ENCODE data around the gene C5.
"Not testable (repeated sequence)": the region's sequence is repeated elsewhere in the genome, so short reads cannot be mapped to it uniquely, and the experiment has no call there.

The C5 gene

GRCh38 chr9:121038804-121039203 lies 11.3 kb downstream of the C5 start:
- Histone ChIP-seq H4K20me1 (ENCODE audit: low read depth, low read length) (no peaks in the 10 kb centered on the region), H2AFZ (ENCODE audit: low read depth, low read length, severe bottlenecking) (no peak overlapping the region)

DNA sequence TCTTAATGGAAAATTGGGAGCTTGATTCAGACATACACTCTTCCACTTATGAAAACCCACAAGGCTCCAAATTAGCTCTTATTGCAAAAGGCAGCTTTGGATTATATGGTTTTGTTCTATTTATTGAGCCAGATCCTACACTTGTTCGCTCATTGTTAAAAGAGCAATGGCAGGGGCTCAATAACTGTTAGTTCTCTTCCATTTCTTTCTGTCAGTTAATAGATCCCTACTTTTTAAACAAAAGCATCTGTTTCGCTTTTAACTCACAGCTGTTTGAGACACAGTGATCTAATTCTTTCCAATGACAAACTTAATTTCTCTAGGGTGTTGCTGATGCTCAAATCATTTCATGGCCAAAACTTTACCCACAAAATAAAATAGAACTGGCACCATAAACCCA lies 11.7 kb downstream of the C5 start:
- no peaks in the 10 kb centered on the region for H3K79me2 ChIP-seq (ENCODE audit: insufficient read depth, low read length)
- no peak overlapping the region for H3K4me3 ChIP-seq (ENCODE audit: insufficient read depth, low read length, poor library complexity, severe bottlenecking)
- H3K9me3 ChIP-seq (ENCODE audit: insufficient read depth, low read length): no peaks in the 10 kb centered on the region
- H3K36me3 ChIP-seq (ENCODE audit: low read length): no peaks in the 10 kb centered on the region
- H3K27me3 ChIP-seq (ENCODE audit: low read length): no peaks in the 10 kb centered on the region
- TF ChIP-seq CTCF (IDR thresholded peaks at IDR 0.05; ENCODE audit: insufficient read depth, low read length, poor library complexity, severe bottlenecking): no peak
- no peak for TF ChIP-seq EZH2phosphoT487 (conservative IDR thresholded peaks at IDR 0.05; ENCODE audit: low read length)
- H3K9me2 ChIP-seq (replicated peaks; ENCODE audit: insufficient read depth, low read length): no peaks in the 10 kb centered on the region
- H2AFZ ChIP-seq (ENCODE audit: low read depth, low read length, severe bottlenecking): no peak overlapping the region
- H4K20me1 ChIP-seq (ENCODE audit: low read depth, low read length): no peaks in the 10 kb centered on the region
- no peaks in the 10 kb centered on the region for H3F3A ChIP-seq (ENCODE audit: insufficient read depth)
- H3K27ac ChIP-seq (ENCODE audit: low read depth, low read length): no peak overlapping the region
- no peak overlapping the region for H3K4me2 ChIP-seq (ENCODE audit: low read depth, low read length, poor library complexity, severe bottlenecking)
- no peak overlapping the region for H3K9ac ChIP-seq (ENCODE audit: low read length)

More at GRCh38 chr9:121038804-121039203, 11.3 kb downstream of the C5 start:
- Histone ChIP-seq H3K9me3 (ENCODE audit: insufficient read depth, low read length) (no peaks in the 10 kb centered on the region), H3K36me3 (ENCODE audit: low read length) (no peaks in the 10 kb centered on the region), H3K4me3 (ENCODE audit: insufficient read depth, low read length, poor library complexity, severe bottlenecking) (no peak overlapping the region), H3K9me2 (replicated peaks; ENCODE audit: insufficient read depth, low read length) (no peaks in the 10 kb centered on the region), H3K9ac (ENCODE audit: low read length) (no peak overlapping the region), H3K27ac (ENCODE audit: low read depth, low read length) (no peak overlapping the region), H3K27me3 (ENCODE audit: low read length) (no peaks in the 10 kb centered on the region), H3F3A (ENCODE audit: insufficient read depth) (no peaks in the 10 kb centered on the region), H3K79me2 (ENCODE audit: insufficient read depth, low read length) (no peaks in the 10 kb centered on the region), H3K4me2 (ENCODE audit: low read depth, low read length, poor library complexity, severe bottlenecking) (no peak overlapping the region)
- TF ChIP-seq EZH2phosphoT487 (conservative IDR thresholded peaks at IDR 0.05; ENCODE audit: low read length) (no peak), CTCF (IDR thresholded peaks at IDR 0.05; ENCODE audit: insufficient read depth, low read length, poor library complexity, severe bottlenecking) (no peak)

GRCh38 chr9:121035717-121036116 lies 14.4 kb downstream of the C5 start:
- not testable (repeated sequence) for H4K20me1 ChIP-seq (ENCODE audit: low read depth, low read length); H3K36me3 ChIP-seq (ENCODE audit: low read length); H3K9me2 ChIP-seq (replicated peaks; ENCODE audit: insufficient read depth, low read length); H3F3A ChIP-seq (ENCODE audit: insufficient read depth); H3K9ac ChIP-seq (ENCODE audit: low read length); H3K9me3 ChIP-seq (ENCODE audit: insufficient read depth, low read length); H3K27ac ChIP-seq (ENCODE audit: low read depth, low read length); H3K79me2 ChIP-seq (ENCODE audit: insufficient read depth, low read length); H2AFZ ChIP-seq (ENCODE audit: low read depth, low read length, severe bottlenecking); H3K4me3 ChIP-seq (ENCODE audit: insufficient read depth, low read length, poor library complexity, severe bottlenecking); H3K4me2 ChIP-seq (ENCODE audit: low read depth, low read length, poor library complexity, severe bottlenecking); H3K27me3 ChIP-seq (ENCODE audit: low read length)

DNA sequence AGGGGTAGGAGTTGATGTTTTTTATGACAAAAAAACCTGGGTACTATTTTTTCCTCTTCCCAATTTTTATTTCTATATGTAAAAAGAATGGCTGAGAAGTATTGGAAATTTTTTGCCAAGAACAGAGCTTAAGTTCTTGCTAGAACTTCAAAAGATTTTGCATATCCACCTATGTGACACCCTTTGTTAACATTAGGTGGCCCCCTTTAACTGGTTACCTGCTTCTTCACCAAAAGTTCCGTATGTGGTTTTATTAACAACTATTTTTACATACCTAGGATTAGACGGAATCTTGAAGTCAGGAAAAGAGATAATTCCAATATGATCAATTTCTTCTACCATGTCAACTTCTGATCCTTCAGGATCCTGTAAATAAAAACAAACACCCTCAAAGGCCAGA lies 15.5 kb downstream of the C5 start:
- Histone ChIP-seq H3F3A (ENCODE audit: insufficient read depth) (no peaks in the 10 kb centered on the region), H3K27me3 (ENCODE audit: low read length) (no peaks in the 10 kb centered on the region), H3K9me3 (ENCODE audit: insufficient read depth, low read length) (no peaks in the 10 kb centered on the region), H2AFZ (ENCODE audit: low read depth, low read length, severe bottlenecking) (no peak overlapping the region), H3K27ac (ENCODE audit: low read depth, low read length) (no peak overlapping the region), H3K4me2 (ENCODE audit: low read depth, low read length, poor library complexity, severe bottlenecking) (no peak overlapping the region), H3K9ac (ENCODE audit: low read length) (no peak overlapping the region), H3K4me3 (ENCODE audit: insufficient read depth, low read length, poor library complexity, severe bottlenecking) (no peak overlapping the region), H3K9me2 (replicated peaks; ENCODE audit: insufficient read depth, low read length) (no peaks in the 10 kb centered on the region), H4K20me1 (ENCODE audit: low read depth, low read length) (no peaks in the 10 kb centered on the region), H3K79me2 (ENCODE audit: insufficient read depth, low read length) (no peaks in the 10 kb centered on the region), H3K36me3 (ENCODE audit: low read length) (no peaks in the 10 kb centered on the region)
- TF ChIP-seq CTCF (IDR thresholded peaks at IDR 0.05; ENCODE audit: insufficient read depth, low read length, poor library complexity, severe bottlenecking) (no peak), EZH2phosphoT487 (conservative IDR thresholded peaks at IDR 0.05; ENCODE audit: low read length) (no peak)

Data from SU-DHL-6 (cell line).